K562 (cell line): ENCODE data around the gene LIN28A. TPM values are rescaled to one million over a fixed set of nuclear protein-coding genes. Genes with fewer than 3 reads are reported as not detected.
A peak's percentile ranks its signal among the peaks of the same experiment; 100 is the strongest.

Experiments
- ATAC-seq: fragments of 200-7000 bp; cut with Tn5 transposase; 3 replicates; pipeline ENCODE4 v1.9.1; 2020; ENCODE audit warnings: moderate library complexity
- BruUV-seq: library from RNA; stranded (reverse); fragments of 400-500 nt; replicated peaks from 2 replicates; lab custom pipeline; 2021; lab: Mats Ljungman, UMichigan
- CTCF ChIA-PET: fragments of 300-600 bp; formaldehyde crosslinking; extraction: SDS; loops from one replicate; lab custom pipeline; 2021; ENCODE audit warnings: low intra/inter-chr PET ratio; lab: Yijun Ruan, JAX
- POLR2A ChIA-PET: fragments of 300-600, 350-650 bp; sonication (Branson Sonifier 250); formaldehyde crosslinking; extraction: SDS; loops from one replicate; lab custom pipeline; 2021; ENCODE audit warnings: antibody characterized with exemption, inconsistent platforms; lab: Yijun Ruan, JAX
- DNase-seq, 4 experiments: peaks; one replicate each; pipeline versions ENCODE4 v3.0.0 to v3.0.0-alpha.2; 2011 to 2018; ENCODE audit warnings: low spot score in 3 of 4, mixed read lengths in 3 of 4; ENCODE audit errors: extremely low read depth in 1 of 4
- FAIRE-seq: peaks from 2 replicates; lab custom pipeline; 2011; peaks lifted over from hg19 to GRCh38; lab: Jason Lieb, UNC
- H2AFZ ChIP-seq: 2 replicates; pipeline ENCODE4 v1.6.0; 2011; ENCODE audit warnings: low read depth, low read length, control low read depth, inconsistent platforms
- H3K27ac ChIP-seq: fragments of 200-600 bp; 3 replicates; pipeline ENCODE4 v1.8.0; 2011; ENCODE audit warnings: low read depth, mild to moderate bottlenecking, control low read depth, inconsistent platforms, low read length, moderate library complexity, mixed read lengths; ENCODE audit errors: extremely low read depth
- H3K27me3 ChIP-seq, 2 experiments: fragments of 300-600 bp in 1 of 2; 2 replicates in 1 of 2; 3 replicates in 1 of 2; pipeline versions ENCODE4 v1.6.0 to v1.8.0; 2011; ENCODE audit warnings: inconsistent platforms in 2 of 2, low read length in 2 of 2, mild to moderate bottlenecking in 1 of 2, mixed read lengths in 1 of 2, moderate library complexity in 1 of 2; ENCODE audit not compliant: control insufficient read depth in 2 of 2, insufficient read depth in 2 of 2
- H3K36me3 ChIP-seq: fragments of 300-600 bp; 3 replicates; pipeline ENCODE4 v1.8.0; 2011; ENCODE audit warnings: mild to moderate bottlenecking, low read length, inconsistent platforms; ENCODE audit not compliant: control insufficient read depth, insufficient read depth
- H3K4me1 ChIP-seq, 2 experiments: fragments of 200-600 bp in 1 of 2; replicated peaks in 1 of 2; 2 replicates in 1 of 2; 3 replicates in 1 of 2; pipeline versions ENCODE4 v1.5.1 to v1.8.0; 2011; ENCODE audit warnings: inconsistent platforms in 2 of 2, low read length in 2 of 2, mild to moderate bottlenecking in 1 of 2, mixed read lengths in 1 of 2, moderate library complexity in 1 of 2; ENCODE audit not compliant: control insufficient read depth in 2 of 2, insufficient read depth in 2 of 2
- H3K4me2 ChIP-seq: 2 replicates; pipeline ENCODE4 v1.6.1; 2011; ENCODE audit warnings: low read length, control low read depth, inconsistent platforms, mixed read lengths; ENCODE audit not compliant: insufficient read depth
- H3K4me3 ChIP-seq: fragments of 200-600 bp; sonication (generic), shearing (Covaris generic); 2 replicates; pipeline ENCODE4 v1.5.1; 2016; ENCODE audit warnings: control low read depth, inconsistent platforms
- H3K79me2 ChIP-seq: fragments of 200-600 bp; 3 replicates; pipeline ENCODE4 v1.8.0; 2011; ENCODE audit warnings: low read length, inconsistent platforms; ENCODE audit not compliant: control insufficient read depth, insufficient read depth
- H3K9ac ChIP-seq, 2 experiments: 2 replicates each; pipeline versions ENCODE4 v1.6.0 to v1.6.1; 2011; ENCODE audit warnings: low read depth in 2 of 2, low read length in 2 of 2, control low read depth in 1 of 2, inconsistent platforms in 1 of 2, mild to moderate bottlenecking in 1 of 2, mixed read lengths in 1 of 2; ENCODE audit not compliant: insufficient read depth in 1 of 2
- H3K9me1 ChIP-seq: one replicate; pipeline ENCODE4 v1.6.0; 2011; ENCODE audit warnings: inconsistent platforms, mild to moderate bottlenecking, low read length, moderate library complexity; ENCODE audit not compliant: control insufficient read depth, insufficient read depth
- H3K9me3 ChIP-seq: replicated peaks from 2 replicates; pipeline ENCODE4 v1.5.1; 2011; ENCODE audit warnings: low read depth, low read length, inconsistent platforms; ENCODE audit not compliant: control insufficient read depth, insufficient read depth
- H4K20me1 ChIP-seq: replicated peaks from 2 replicates; pipeline ENCODE4 v1.6.1; 2011; ENCODE audit warnings: low read length, inconsistent platforms, mixed read lengths; ENCODE audit not compliant: control insufficient read depth, insufficient read depth
- GABPB1 ChIP-seq: sonication (generic); formaldehyde crosslinking; IDR thresholded peaks from 2 replicates; pipeline ENCODE4 v1.8.0; 2022; ENCODE audit warnings: mild to moderate bottlenecking, missing genetic modification reagents
- WGBS: fragments of 100-300 bp; shearing (Covaris generic); methylation state at CpG from one replicate; pipeline ENCODE4 v1.1.6; 2016; ENCODE audit warnings: low coverage, mixed read lengths; ENCODE audit not compliant: insufficient coverage; ENCODE audit errors: missing lambda C conversion rate; 5-methylcytosine and 5-hydroxymethylcytosine counted together
- in situ Hi-C: fragments of 300-500 bp; cut with MboI; formaldehyde crosslinking; loops from 4 replicates; pipeline ENCODE4 v1.15.0; 2018; ENCODE audit warnings: inconsistent platforms, mixed read lengths
- intact Hi-C: fragments of 100-400 bp; cut with micrococcal nuclease; formaldehyde crosslinking; loops from 2 replicates; pipeline ENCODE4 v1.14.2; 2022
- polyA plus RNA-seq, 8 experiments: library from polyadenylated mRNA; depleted of rRNA in 4 of 8; stranded (reverse) in 5 of 8; unstranded in 3 of 8; fragments of >200 nt; fragmentation: Nextera tagmentation in 2 of 8; fragmentation: Illumina TruSeq in 1 of 8; extraction: Ambion mirVana in 2 of 8; extraction: Trizol in 1 of 8; gene quantifications; 2 replicates each; pipeline versions ENCODE4 v1.2.1 to v1.2.3, GENCODE V29; 2011 to 2014; ENCODE audit warnings: inconsistent platforms in 1 of 8, missing spikeins in 1 of 8
- total RNA-seq, 7 experiments: library from RNA; depleted of rRNA in 6 of 7; stranded (reverse); fragments of >200 nt in 6 of 7; fragmentation: Illumina TruSeq in 2 of 7; extraction: Trizol in 2 of 7; gene quantifications; 2 replicates each; pipeline versions ENCODE4 v1.2.1 to v1.2.3, GENCODE V29; 2011 to 2021; ENCODE audit warnings: low replicate concordance in 1 of 7
- TF ChIP-seq, protein P1 (sequence below), 3 experiments: fragments of 200-800 bp in 1 of 3; sonication (Bioruptor generic) in 1 of 3; sonication (generic) in 1 of 3; formaldehyde crosslinking in 1 of 3; IDR thresholded peaks; 2 replicates each; pipeline versions ENCODE4 v1.6.1 to v1.8.0; 2016 to 2022; ENCODE audit warnings: mild to moderate bottlenecking in 2 of 3, missing compliant biosample characterization in 2 of 3, missing genetic modification characterization in 2 of 3, missing genetic modification reagents in 1 of 3

LIN28A gene
- total and polyA plus RNA-seq, 9 of the 15 experiments (the other 6 are each of a cell fraction or from before 2014, with no cell fraction given), result 0.80 to 5.4 (median 3.9) TPM

DNA sequence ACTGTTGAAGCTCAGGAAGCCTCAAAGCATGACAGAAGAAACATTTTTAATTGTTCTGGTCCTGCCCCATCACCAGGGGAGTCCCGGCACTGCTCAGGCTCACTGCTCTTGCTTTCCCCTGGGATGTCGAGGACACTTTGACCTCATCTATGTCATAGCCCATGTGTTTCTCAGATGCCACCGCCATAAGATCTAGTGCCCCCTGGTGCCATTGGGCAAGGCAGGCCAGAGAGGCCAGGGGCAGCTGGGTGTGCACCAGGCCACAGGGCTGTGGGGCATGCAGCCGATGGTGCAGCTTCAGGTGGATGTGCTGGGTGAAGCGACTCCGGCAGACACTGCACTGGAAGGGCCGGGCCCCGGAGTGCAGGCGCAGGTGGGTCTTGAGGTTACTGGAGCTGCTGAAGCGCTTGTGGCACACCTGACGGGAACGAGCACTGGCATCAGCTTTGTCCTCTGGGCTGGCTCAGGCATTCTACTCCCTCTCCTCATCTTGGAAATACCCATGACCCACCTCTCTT, 49.0 kb upstream of the LIN28A start:
- no peak for DNase-seq
- Histone ChIP-seq H3K9ac (peak overlapping the region in 1 of 2 experiments; percentile 37; a peak in 2 of 4 replicates), H3K9me3 (no peaks in the 10 kb centered on the region), H3K79me2 (no peaks in the 10 kb centered on the region), H3K27ac (no peak overlapping the region), H3K4me2 (no peak overlapping the region), H3K36me3 (no peaks in the 10 kb centered on the region), H4K20me1 (no peaks in the 10 kb centered on the region), H3K27me3 (no peaks in the 10 kb centered on the region; a peak in 1 of 5 replicates), H3K4me1 (peaks cover 6 to 40% of the 10 kb centered on the region in 2 experiments; a peak in 4 of 5 replicates), H2AFZ (no peak overlapping the region), H3K4me3 (no peak overlapping the region), H3K9me1 (no peaks in the 10 kb centered on the region)
- no TSS peak for BruUV-seq
- 65% methylated on average over 12 of the region's 12 CpGs for WGBS
- in situ Hi-C loops (no loop called here), intact Hi-C loops (loop anchor here (2.0 kb wide), 2 partner anchors 33 to 41 kb away; no protein-coding TSS in a partner anchor)
- ATAC-seq, result no peak
- POLR2A ChIA-PET, result interaction anchor here (0.7 to 1.7 kb wide), 8 partner anchors 13 to 616 kb away, joined by 3 to 9 read pairs (median 4); no protein-coding TSS in a partner anchor
- no peak for TF ChIP-seq GABPB1 (CRISPR knock-in tag)
- TF ChIP-seq, protein P1, sequence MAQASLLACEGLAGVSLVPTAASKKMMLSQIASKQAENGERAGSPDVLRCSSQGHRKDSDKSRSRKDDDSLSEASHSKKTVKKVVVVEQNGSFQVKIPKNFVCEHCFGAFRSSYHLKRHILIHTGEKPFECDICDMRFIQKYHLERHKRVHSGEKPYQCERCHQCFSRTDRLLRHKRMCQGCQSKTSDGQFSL (CRISPR knock-in tag; IDR thresholded peaks at IDR 0.05), result peak; percentile 41; the same call in 1 of the 2 replicates
- TF ChIP-seq, protein P1 (tag; IDR thresholded peaks at IDR 0.05), result no peak
- no peak for FAIRE-seq
- CTCF ChIA-PET, result no interaction called here
